CMK (cell line): Measurements from ENCODE around the gene PTCD1.

Source experiments
- DNase-seq: peaks from one replicate; pipeline ENCODE4 v3.0.0-alpha.2; 2010; ENCODE audit warnings: low read depth

The PTCD1 gene

GRCh38 chr7:99438573-99439480, at the start of gene PTCD1, which contains the start of gene CPSF4:
Gene PTCD1, minus strand, starts transcription at chr7:99438798. Its CDS starts 3,556 bp downstream, at chr7:99435242.
Gene CPSF4, plus strand, starts transcription at chr7:99438943. Its CDS starts 140 bp downstream, at chr7:99439083.
- DNase-seq: peak; percentile 76

- DNase-seq: no peak
Observed at GRCh38 chr7:99485094-99485493, 46.5 kb upstream of the PTCD1 start.

GRCh38 chr7:99478464-99479440, 40.2 kb upstream of the PTCD1 start:
- no peak for DNase-seq

GRCh38 chr7:99476107-99476506, 37.5 kb upstream of the PTCD1 start:
- no peak for DNase-seq

- peak; percentile 31 for DNase-seq
Observed at GRCh38 chr7:99473315-99473596, 34.7 kb upstream of the PTCD1 start.

GRCh38 chr7:99472561-99473314, 34.1 kb upstream of the PTCD1 start, which contains the start of gene ZNF789:
Gene ZNF789, plus strand, starts transcription at chr7:99472890. Its CDS starts 3,567 bp downstream, at chr7:99476457.
- DNase-seq: peak; percentile 95

- no peak for DNase-seq
Observed at GRCh38 chr7:99469381-99470065, 30.9 kb upstream of the PTCD1 start.

GRCh38 chr7:99468336-99468918, 29.8 kb upstream of the PTCD1 start:
- DNase-seq: no peak

GRCh38 chr7:99465421-99465768, 26.8 kb upstream of the PTCD1 start:
- DNase-seq: no peak

GRCh38 chr7:99461221-99461620, 22.6 kb upstream of the PTCD1 start:
- DNase-seq: no peak

GRCh38 chr7:99460651-99461050, 22.1 kb upstream of the PTCD1 start:
- no peak for DNase-seq

GRCh38 chr7:99459087-99459486, 20.5 kb upstream of the PTCD1 start:
- no peak for DNase-seq

- DNase-seq: no peak
Observed at GRCh38 chr7:99457650-99458493, 19.3 kb upstream of the PTCD1 start.

- DNase-seq: no peak
Observed at GRCh38 chr7:99457050-99457649, 18.6 kb upstream of the PTCD1 start.

- no peak for DNase-seq
Observed at GRCh38 chr7:99456288-99456687, 17.7 kb upstream of the PTCD1 start.

GRCh38 chr7:99455874-99456273, 17.3 kb upstream of the PTCD1 start:
- no peak for DNase-seq

GRCh38 chr7:99453105-99453504, 14.5 kb upstream of the PTCD1 start:
- no peak for DNase-seq

GRCh38 chr7:99452541-99452940, 13.9 kb upstream of the PTCD1 start:
- no peak for DNase-seq

GRCh38 chr7:99451936-99452335, 13.3 kb upstream of the PTCD1 start:
- no peak for DNase-seq

- no peak for DNase-seq
Observed at GRCh38 chr7:99449326-99449725, 10.7 kb upstream of the PTCD1 start.
